Activated T-cell treated with anti-CD3 and anti-CD28 coated beads, Interleukin-2, amount 50 U/mL, for 4 hours (primary cell): ENCODE data around the gene SMOC2. TPM values are rescaled to one million over a fixed set of nuclear protein-coding genes. Genes with fewer than 3 reads are reported as not detected.

Experiments
- ATAC-seq, 2 donors: fragments of 200-7000 bp; cut with Tn5 transposase; one replicate each; pipeline ENCODE4 v1.10.0; 2021
- DNase-seq: peaks from one replicate; pipeline ENCODE4 v3.0.0-alpha.2; 2020
- H3K27me3 Mint-ChIP-seq: one replicate; pipeline ENCODE4 v1.8.0; 2021; ENCODE audit warnings: low read depth, mixed read lengths
- H3K36me3 Mint-ChIP-seq: one replicate; pipeline ENCODE4 v1.8.0; 2022; ENCODE audit warnings: mixed read lengths; ENCODE audit not compliant: insufficient read depth
- H3K4me1 Mint-ChIP-seq: one replicate; pipeline ENCODE4 v1.8.0; 2021; ENCODE audit warnings: low read depth, mixed read lengths
- H3K4me3 Mint-ChIP-seq: one replicate; pipeline ENCODE4 v1.8.0; 2021; ENCODE audit warnings: mild to moderate bottlenecking, moderate library complexity, mixed read lengths
- H3K9me3 Mint-ChIP-seq: one replicate; pipeline ENCODE4 v1.8.0; 2021; ENCODE audit warnings: mixed read lengths
- total RNA-seq, 3 donors: library from RNA; stranded (reverse); gene quantifications; one replicate each; pipeline ENCODE4 v1.2.1, GENCODE V29; 2021

Gene SMOC2
- total RNA-seq, 3 donors from 2014 or later: 0.08 to 0.11 (median 0.10) TPM

DNA sequence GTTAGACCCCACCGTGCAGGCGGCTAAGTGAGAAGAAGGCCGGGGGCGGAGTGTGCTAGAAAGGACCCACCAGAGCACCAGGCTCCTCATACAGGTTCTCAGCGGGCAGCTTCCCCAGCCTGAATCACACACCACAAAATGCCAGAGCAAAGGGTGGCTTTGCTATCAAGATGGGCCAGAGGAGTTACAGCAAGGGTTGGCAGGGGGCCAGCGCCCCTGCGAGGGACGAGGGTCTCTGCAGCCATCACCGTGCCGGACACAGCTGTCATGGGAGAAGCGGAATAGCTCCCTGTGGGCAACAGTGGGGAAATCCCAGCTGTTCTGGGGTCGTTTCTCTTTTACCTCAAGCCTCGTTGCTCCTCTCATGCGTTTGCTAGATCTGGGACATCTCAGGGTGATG lies 206.3 kb downstream of the SMOC2 start:
- Mint-ChIP-seq H3K4me1 (no peaks in the 10 kb centered on the region), H3K27me3 (peaks cover 8% of the 10 kb centered on the region), H3K4me3 (no peak overlapping the region), H3K9me3 (no peaks in the 10 kb centered on the region), H3K36me3 (no peaks in the 10 kb centered on the region)
- no peak for DNase-seq
- ATAC-seq: no peak

DNA sequence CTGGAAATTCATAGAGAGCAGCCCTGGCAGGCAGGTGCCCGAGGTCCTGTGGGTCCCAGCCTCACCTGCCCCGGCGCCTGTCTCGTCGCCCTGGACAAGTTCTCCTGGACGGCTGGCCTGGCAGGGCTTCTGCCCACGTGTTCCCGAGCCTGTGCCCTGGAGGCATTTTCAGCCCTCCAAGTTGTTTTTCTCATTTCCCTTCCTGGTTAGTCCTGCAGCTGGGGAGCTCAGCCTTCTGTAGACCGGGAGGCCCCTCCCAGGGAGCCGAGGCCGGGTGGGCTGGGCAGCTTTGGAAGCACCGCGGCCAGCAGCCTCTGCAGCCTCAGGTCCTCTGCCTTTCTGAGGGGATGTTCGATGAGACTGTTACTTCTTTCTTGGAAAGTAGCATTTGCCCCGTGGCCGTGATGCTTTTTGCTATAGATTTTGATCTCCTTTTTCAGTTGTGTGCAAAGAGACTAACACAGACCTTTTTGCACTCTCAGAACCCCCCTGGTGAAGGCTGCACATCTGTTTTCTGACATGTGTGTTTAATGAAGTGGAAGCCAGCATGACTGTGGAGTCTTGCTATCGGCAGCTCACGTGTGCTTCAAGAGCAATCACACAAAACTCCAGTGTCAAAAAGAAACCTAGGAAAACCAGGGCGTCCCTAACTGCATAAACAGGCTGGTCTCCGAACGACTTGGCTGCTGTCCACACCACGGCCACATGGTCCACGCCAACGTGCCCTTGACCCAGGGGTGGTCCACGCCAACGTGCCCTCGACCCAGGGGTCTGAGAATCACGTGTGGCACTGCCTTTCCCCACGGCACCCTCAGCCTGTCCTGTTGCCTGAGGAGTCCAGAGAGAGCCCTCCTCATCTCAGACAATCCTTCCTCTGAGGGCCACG lies 207.5 kb downstream of the SMOC2 start:
- ATAC-seq (no peak), DNase-seq (no peak)
- Mint-ChIP-seq H3K4me3 (no peak overlapping the region), H3K36me3 (no peaks in the 10 kb centered on the region), H3K4me1 (no peaks in the 10 kb centered on the region), H3K27me3 (peaks cover 8% of the 10 kb centered on the region), H3K9me3 (no peaks in the 10 kb centered on the region)

DNA sequence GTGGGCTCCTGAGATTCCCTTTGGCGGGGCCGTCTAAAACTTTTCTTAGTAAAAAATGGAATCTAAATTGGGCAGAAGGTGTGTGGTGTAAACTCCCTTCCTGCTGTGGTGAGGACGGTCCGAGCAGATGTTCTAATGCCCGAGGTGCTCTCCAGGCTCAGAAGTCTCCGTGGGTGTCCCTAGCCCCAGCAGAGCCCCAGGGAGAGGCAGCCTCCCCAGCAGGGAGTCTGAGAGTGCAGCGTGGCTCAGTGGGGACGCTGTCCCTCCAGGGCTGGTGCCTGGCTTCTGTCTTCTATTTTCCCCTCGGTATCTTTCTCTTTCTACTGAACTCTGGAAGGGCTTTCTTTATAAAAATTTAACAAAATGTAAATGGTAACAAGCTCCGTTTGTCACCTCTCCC lies 208.2 kb downstream of the SMOC2 start:
- no peak for ATAC-seq
- Mint-ChIP-seq H3K9me3 (no peaks in the 10 kb centered on the region), H3K36me3 (no peaks in the 10 kb centered on the region), H3K4me3 (no peak overlapping the region), H3K4me1 (no peaks in the 10 kb centered on the region), H3K27me3 (peaks cover 8% of the 10 kb centered on the region)
- DNase-seq: no peak

DNA sequence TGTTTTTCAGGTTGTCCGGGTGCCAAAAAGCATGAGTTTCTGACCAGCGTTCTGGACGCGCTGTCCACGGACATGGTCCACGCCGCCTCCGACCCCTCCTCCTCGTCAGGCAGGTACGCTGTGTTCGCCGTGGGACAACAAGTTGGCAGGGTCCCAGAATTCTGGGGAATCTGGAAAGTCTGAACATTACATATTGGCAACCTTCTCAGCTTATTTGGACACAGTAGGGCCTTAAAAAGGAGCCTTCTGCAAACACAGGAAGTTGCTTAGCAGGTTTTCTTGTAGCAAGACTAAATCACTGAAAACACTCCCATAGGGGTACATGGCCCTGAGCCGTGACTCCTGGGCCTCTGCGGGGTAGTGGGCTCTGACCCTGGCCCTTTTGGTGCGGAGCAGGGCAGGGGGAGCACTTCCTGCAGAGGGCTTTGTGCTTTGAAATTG lies 209.7 kb downstream of the SMOC2 start:
- Mint-ChIP-seq H3K4me3 (no peak overlapping the region), H3K27me3 (peaks cover 8% of the 10 kb centered on the region), H3K4me1 (no peaks in the 10 kb centered on the region), H3K36me3 (no peaks in the 10 kb centered on the region), H3K9me3 (no peaks in the 10 kb centered on the region)
- DNase-seq (no peak), ATAC-seq (no peak)

DNA sequence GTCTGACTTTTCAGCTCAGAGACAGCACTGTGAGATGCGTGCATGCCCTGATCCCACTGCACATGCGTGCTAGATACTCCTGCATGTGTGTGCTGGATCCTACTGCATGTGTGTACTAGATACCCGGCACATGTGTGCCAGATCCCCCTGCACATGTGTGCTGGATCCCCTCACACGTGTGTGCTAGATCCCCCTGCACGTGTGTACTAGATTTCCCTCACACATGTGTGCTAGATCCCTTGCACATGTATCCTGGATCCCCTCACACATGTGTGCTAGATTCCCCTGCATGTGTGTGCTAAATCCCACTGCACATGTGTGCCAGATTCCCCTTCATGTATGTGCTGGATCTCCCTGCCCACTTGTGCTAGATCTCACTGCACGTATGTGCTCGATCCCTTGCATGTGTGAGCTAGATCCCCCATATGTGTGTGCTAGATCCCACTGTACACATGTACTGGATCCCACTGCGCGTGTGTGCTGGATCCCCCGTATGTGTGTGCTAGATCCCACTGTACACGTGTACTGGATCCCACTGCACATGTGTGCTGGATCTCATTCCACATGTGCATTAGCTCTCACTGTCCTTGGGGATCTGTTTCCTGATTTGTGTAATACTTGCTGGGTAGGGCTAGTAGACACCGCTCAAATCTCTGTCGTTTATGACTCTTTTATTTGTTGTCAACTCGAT lies 214.6 kb downstream of the SMOC2 start:
- Mint-ChIP-seq H3K4me1 (no peaks in the 10 kb centered on the region), H3K27me3 (peaks cover 2% of the 10 kb centered on the region), H3K4me3 (no peak overlapping the region), H3K9me3 (peaks cover 7% of the 10 kb centered on the region), H3K36me3 (no peaks in the 10 kb centered on the region)
- DNase-seq: no peak
- no peak for ATAC-seq

DNA sequence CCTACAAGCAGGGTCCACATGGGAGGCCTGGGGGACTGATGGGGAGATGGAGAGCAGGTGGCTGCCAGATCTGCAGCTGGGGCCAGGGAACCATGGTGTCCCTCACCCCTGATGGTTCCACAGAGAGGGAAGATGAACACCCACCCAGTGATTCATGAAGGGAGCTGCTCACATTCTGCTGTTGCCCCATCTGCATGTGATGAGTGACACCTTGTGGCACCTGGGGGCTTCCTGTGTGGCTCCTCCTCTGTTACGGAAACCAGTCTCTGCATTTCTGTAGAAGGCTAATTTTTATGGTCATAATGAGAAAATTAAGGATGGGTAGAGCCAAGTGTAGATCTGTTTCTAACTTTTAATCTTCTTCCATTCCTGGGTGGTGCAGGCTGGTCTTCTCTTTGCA lies 217.1 kb downstream of the SMOC2 start:
- H3K4me1 Mint-ChIP-seq: no peaks in the 10 kb centered on the region
- H3K4me3 Mint-ChIP-seq: no peak overlapping the region
- peaks cover 7% of the 10 kb centered on the region for H3K9me3 Mint-ChIP-seq
- peaks cover 2% of the 10 kb centered on the region for H3K27me3 Mint-ChIP-seq
- no peak for DNase-seq
- no peaks in the 10 kb centered on the region for H3K36me3 Mint-ChIP-seq
- no peak for ATAC-seq

DNA sequence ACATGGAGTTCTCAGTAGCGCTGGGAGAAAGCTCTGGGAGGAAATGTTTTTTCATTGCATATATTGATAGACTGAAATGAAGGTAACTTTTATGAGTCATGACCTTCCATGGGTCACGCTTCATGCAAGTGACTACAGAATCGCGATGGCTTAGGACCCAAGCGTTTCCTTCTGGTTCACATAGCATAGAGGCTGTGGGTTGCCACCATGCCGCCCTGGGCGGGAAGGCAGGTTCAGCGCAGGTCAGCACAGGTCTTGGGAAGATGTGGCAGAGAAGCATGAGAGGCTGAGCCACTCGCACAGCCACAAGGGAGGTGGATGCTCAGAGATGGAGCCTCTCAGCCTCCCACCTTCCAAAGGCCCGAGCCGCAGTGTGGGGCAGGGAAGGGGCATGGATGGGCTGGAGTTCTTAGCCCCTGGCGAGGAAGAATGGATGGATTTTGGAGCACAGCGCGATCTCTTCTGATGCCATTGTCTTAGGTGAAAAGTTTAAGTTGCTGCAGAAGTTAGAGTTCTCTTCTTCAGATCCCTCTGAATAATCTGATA lies 219.5 kb downstream of the SMOC2 start:
- DNase-seq (no peak), ATAC-seq (no peak)
- Mint-ChIP-seq H3K4me1 (no peaks in the 10 kb centered on the region), H3K27me3 (peaks cover 2% of the 10 kb centered on the region), H3K9me3 (peaks cover 7% of the 10 kb centered on the region), H3K4me3 (no peak overlapping the region), H3K36me3 (no peaks in the 10 kb centered on the region)

DNA sequence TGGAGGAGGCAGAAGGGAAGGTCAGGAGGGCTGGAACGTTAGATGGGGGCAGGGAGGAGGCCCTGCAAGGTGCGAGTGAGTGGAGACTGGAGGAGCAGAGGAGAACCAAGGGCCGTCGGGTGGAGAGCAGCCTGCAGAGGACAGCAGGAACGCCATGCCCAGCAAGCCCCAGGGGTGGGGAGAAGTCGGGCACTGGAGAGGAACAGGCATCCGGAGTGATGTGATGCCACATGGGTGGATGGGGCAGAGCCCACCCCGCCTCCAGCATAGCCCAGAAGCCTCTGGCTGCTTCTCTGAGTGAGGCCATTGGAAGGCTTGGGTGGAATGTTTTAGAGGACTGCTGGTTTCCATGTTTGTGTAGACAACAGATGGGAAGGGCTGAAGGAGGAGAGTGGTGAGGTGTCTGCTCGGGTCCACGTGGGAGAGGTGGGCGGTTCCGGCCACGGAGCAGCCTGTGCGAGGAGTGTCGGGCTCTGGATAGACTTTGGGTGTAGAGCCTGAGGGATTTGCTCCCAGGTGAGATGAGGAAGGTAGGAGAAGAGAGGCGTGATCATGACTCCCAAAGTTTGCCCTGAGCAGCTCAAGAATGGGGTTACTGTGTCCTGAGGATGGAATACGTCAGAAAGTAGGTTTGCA lies 221.4 kb downstream of the SMOC2 start:
- peaks cover 7% of the 10 kb centered on the region for H3K9me3 Mint-ChIP-seq
- no peak for DNase-seq
- no peak overlapping the region for H3K4me3 Mint-ChIP-seq
- peaks cover 2% of the 10 kb centered on the region for H3K27me3 Mint-ChIP-seq
- no peak for ATAC-seq
- H3K36me3 Mint-ChIP-seq: no peaks in the 10 kb centered on the region
- no peaks in the 10 kb centered on the region for H3K4me1 Mint-ChIP-seq

DNA sequence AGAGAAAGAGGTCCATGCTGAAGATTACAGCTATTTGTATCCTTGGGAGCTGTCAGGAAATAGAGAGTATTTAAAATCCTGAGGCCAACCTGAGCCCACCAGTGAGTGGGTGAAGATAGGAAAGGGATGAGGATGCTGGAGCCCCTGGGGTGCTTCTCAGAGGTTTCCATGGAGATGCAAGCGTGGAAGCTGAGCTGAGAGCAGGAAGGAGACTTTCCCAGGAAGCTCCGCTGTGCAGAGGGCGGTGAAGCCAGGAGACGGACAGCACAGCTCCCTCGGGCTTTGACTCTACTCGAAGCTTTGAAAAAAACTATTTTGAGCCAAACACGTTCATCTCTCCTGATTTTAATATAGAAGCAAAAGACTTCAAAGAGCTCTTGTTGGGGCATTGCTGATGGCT lies 222.1 kb downstream of the SMOC2 start:
- ATAC-seq (no peak), DNase-seq (no peak)
- Mint-ChIP-seq H3K4me3 (no peak overlapping the region), H3K9me3 (peaks cover under 1% of the 10 kb centered on the region), H3K27me3 (no peaks in the 10 kb centered on the region), H3K36me3 (no peaks in the 10 kb centered on the region), H3K4me1 (no peaks in the 10 kb centered on the region)

DNA sequence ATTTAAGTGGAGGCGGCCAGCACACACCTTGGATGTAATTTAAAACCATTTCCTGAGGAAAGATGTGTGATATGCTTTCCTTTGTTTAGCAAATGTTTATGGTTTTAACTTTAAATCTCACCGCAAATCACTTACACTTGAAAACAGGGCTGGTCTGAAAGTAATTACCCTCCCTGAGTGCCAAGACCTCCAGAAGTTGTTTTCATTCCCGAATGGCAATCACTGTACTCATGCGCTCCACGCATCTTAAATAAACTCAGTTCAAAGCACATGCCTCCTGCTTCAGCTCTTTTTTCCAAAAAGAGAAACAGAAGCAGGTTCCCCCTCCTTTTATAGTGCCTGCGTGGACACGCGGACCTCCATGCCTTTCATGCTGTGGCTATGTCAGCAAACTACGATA lies 224.0 kb downstream of the SMOC2 start:
- no peaks in the 10 kb centered on the region for H3K4me1 Mint-ChIP-seq
- H3K27me3 Mint-ChIP-seq: no peaks in the 10 kb centered on the region
- H3K4me3 Mint-ChIP-seq: no peak overlapping the region
- ATAC-seq (no peak), DNase-seq (no peak)
- no peaks in the 10 kb centered on the region for H3K36me3 Mint-ChIP-seq
- H3K9me3 Mint-ChIP-seq: no peaks in the 10 kb centered on the region

DNA sequence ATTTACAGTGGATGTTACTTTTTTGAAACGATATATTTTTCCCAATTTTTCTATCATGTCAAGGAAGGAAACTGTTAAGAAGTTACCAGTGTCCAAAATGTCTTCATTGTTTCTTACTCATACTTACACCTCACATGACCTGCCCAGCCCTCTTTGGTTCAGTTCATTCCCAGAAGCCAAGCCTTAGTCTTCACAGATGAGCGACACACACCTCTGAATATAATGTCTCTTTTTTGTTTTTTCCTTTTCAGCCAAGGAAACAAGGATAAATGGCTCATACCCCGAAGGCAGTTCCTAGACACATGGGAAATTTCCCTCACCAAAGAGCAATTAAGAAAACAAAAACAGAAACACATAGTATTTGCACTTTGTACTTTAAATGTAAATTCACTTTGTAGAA lies 225.2 kb downstream of the SMOC2 start:
- no peaks in the 10 kb centered on the region for H3K4me1 Mint-ChIP-seq

DNA sequence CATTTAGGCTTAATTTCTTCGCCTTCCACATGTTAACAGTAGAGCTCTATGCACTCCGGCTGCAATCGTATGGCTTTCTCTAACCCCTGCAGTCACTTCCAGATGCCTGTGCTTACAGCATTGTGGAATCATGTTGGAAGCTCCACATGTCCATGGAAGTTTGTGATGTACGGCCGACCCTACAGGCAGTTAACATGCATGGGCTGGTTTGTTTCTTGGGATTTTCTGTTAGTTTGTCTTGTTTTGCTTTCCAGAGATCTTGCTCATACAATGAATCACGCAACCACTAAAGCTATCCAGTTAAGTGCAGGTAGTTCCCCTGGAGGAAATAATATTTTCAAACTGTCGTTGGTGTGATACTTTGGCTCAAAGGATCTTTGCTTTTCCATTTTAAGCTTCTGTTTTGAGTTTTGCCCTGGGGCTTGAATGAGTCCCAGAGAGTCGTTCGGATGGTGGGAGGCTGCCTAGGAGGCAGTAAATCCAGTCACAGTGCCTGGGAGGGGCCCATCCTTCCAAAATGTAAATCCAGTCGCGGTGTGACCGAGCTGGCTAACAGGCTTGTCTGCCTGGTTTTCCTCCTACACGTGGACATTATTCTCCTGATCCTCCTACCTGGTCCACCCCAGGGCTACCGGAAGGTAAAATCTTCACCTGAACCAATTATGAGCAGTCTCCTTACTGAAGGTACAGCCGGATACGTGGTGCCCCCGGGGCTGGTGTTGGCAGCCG lies 225.9 kb downstream of the SMOC2 start:
- H3K36me3 Mint-ChIP-seq: no peaks in the 10 kb centered on the region
- no peak overlapping the region for H3K4me3 Mint-ChIP-seq
- no peak for DNase-seq
- H3K9me3 Mint-ChIP-seq: no peaks in the 10 kb centered on the region
- H3K27me3 Mint-ChIP-seq: no peaks in the 10 kb centered on the region
- no peak for ATAC-seq
- H3K4me1 Mint-ChIP-seq: no peaks in the 10 kb centered on the region

More for the DNA sequence above, 225.2 kb downstream of the SMOC2 start:
- no peaks in the 10 kb centered on the region for H3K9me3 Mint-ChIP-seq
- ATAC-seq: no peak
- H3K36me3 Mint-ChIP-seq: no peaks in the 10 kb centered on the region
- DNase-seq: no peak
- H3K4me3 Mint-ChIP-seq: no peak overlapping the region
- no peaks in the 10 kb centered on the region for H3K27me3 Mint-ChIP-seq

DNA sequence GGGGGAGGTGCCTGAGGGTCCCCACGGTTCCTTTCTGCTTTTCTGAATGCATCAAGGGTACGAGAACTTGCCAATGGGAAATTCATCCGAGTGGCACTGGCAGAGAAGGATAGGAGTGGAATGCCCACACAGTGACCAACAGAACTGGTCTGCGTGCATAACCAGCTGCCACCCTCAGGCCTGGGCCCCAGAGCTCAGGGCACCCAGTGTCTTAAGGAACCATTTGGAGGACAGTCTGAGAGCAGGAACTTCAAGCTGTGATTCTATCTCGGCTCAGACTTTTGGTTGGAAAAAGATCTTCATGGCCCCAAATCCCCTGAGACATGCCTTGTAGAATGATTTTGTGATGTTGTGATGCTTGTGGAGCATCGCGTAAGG lies 226.4 kb downstream of the SMOC2 start:
- no peaks in the 10 kb centered on the region for H3K27me3 Mint-ChIP-seq
- DNase-seq (no peak), ATAC-seq (no peak)
- no peak overlapping the region for H3K4me3 Mint-ChIP-seq
- no peaks in the 10 kb centered on the region for H3K36me3 Mint-ChIP-seq
- H3K9me3 Mint-ChIP-seq: no peaks in the 10 kb centered on the region
- no peaks in the 10 kb centered on the region for H3K4me1 Mint-ChIP-seq

DNA sequence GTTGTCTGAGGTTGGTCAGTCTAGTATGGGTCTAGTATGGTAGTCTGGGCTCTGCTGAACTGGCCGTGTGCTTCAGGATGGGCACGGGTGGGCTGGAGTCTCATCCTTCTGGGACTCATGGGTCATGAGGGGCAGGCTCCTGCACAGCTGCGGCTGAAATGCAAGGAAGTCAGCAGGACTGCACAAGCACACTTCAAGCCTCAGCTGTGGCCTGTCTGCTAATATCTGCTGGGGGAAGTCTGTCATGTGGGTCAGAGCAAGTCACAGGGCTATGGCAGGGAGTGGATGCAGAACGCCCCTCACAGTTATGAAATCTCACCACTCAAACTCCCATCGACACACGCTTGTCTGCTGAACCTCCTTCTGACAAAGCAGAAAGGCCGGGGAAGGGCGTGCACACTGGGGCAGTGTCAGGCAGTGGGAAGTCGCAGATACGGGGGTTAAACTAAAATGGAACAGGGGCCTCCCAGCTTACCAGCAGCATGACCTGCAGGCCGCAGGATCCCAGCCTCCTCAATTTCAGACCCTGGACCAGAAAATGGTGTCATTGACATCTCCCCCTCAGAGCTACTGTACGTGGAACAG lies 229.5 kb downstream of the SMOC2 start:
- Mint-ChIP-seq H3K4me1 (no peaks in the 10 kb centered on the region), H3K27me3 (peaks cover 2% of the 10 kb centered on the region), H3K9me3 (no peaks in the 10 kb centered on the region), H3K36me3 (no peaks in the 10 kb centered on the region), H3K4me3 (no peak overlapping the region)
- ATAC-seq: no peak
- DNase-seq: no peak
